GM12801 (cell line): ENCODE results near the gene ATG2B.

Experiments
- TF ChIP-seq, protein P1 (sequence below): IDR thresholded peaks from one replicate; pipeline ENCODE4 v1.5.1; 2011; ENCODE audit warnings: control low read depth; ENCODE audit not compliant: insufficient read length; ENCODE audit errors: extremely low read depth

The ATG2B gene

DNA sequence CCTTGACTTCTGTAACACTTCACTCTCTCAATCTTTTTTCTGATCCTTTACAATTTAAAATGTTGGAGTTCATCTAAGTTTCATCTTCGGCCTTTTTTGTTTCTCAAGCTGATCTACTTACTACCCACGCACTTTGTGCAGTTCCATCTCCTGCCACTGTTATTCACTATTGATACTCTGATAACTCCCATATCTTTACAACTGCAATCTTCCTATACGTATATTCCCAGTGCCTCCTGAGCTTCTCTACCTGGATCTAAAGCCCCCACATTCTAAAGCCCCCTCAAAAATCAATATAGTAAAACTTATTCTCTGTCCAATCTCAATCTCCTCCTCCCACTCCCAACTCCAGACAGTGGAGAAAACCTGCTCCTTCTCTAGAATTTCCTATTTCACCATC is 5.9 kb downstream of the ATG2B start:
- TF ChIP-seq, protein P1, sequence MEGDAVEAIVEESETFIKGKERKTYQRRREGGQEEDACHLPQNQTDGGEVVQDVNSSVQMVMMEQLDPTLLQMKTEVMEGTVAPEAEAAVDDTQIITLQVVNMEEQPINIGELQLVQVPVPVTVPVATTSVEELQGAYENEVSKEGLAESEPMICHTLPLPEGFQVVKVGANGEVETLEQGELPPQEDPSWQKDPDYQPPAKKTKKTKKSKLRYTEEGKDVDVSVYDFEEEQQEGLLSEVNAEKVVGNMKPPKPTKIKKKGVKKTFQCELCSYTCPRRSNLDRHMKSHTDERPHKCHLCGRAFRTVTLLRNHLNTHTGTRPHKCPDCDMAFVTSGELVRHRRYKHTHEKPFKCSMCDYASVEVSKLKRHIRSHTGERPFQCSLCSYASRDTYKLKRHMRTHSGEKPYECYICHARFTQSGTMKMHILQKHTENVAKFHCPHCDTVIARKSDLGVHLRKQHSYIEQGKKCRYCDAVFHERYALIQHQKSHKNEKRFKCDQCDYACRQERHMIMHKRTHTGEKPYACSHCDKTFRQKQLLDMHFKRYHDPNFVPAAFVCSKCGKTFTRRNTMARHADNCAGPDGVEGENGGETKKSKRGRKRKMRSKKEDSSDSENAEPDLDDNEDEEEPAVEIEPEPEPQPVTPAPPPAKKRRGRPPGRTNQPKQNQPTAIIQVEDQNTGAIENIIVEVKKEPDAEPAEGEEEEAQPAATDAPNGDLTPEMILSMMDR: no peak

DNA sequence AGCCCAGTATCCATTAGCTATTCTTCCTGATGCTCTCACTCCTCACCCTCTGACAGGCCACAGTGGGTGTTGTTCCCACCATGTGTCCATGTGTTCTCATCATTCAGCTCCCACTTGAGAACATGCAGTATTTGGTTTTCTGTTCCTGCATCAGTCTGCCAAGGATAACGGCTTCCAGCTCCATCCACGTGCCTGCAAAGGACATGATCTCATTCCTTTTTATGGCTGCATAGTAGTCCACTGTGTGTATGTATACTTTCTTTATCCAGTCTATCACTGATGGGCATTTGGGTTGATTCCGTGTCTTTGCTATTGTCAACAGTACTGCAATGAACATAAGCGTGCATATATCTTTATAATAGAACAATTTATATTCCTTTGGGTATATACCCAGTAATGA is 8.9 kb downstream of the ATG2B start:
- TF ChIP-seq, protein P1: no peak

DNA sequence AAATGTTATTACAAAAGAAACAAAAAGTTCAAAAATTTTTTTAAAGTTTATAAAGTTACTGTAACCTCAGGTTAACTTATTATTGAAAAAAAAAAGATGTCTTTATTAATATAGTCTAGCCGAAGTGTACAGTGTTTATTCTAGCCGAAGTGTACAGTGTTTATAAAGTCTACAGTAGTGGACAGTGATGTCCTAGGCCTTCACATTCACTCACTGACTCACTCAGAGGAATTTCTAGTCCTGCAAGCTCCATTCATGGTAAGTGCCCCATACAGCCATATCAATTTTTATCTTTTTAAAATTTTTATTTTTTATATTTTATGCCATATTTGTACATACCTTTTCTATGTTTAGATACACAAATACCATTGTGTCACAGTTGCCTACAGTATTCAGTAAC is 10.4 kb downstream of the ATG2B start:
- TF ChIP-seq, protein P1: no peak

DNA sequence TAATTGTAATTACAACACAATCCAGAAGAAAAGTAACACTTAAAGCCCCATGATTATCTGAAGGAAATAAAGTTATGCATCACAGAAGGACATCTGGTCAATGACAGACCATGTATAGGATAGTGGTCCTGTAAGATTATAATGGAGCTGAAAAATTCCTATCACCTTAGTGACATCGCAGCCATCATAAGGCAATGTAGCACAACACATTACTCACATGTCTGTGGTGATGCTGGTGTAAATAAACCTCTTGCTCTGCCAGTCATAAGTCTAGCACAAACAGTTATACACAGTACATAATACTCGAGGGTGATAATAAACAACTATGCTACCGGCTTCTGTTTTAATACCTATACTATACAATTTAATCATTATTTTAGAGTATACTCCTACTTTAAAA is 11.2 kb downstream of the ATG2B start:
- TF ChIP-seq, protein P1: no peak

DNA sequence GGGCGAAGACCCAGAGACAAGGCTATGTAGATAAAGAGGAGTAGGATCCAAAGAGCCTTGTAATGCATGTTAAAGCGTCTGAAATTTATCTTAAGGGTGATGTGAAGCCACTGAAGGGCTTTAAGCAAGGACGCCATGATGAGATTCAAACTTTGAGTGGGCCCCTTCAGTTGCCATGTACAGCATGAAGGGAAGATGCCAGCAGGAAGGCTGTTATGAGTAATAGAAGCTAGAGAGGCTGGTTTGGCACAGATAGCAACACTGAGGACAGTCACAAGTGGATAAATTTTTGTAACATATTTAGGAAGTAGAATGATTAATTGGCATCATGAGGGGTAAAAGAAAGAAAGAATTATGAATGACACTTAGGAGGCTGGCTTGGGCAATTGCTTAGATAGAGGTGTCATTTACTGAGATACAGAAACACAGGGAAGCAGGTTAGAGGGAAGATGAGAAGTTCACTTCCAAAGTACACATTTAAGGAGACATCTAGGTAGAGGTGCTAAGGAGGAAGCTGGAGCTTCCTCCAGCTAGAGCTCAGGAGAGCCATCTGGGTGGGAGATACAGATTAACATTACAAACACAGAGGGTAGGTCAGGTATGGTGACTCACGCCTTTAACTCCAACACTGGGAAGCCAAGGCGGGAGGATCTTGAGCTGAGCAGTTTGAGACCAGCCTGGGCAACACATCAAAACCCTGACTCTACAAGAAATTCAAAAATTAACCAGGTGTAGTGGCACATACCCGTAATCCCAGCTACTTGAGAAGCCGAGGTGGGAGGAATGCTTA is 13.7 kb downstream of the ATG2B start:
- TF ChIP-seq, protein P1: no peak

DNA sequence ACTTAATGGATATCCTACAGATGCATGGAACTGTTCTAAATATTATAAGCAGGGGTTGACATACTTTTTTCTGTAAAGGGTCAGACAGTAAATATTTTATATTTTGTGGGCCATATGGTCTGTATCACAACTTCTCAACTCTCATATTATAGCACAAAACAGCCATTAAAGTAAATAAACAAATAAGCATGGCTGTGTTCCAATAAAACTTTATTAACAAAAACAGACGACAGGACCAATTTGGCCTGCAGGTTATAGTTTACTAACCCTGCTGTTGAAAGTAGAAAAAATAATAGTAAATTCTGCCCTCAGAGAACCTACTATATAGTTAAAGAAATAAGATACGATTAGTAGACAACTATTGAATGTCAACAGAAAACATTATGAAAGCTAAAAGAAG is 17.5 kb downstream of the ATG2B start:
- TF ChIP-seq, protein P1: no peak

DNA sequence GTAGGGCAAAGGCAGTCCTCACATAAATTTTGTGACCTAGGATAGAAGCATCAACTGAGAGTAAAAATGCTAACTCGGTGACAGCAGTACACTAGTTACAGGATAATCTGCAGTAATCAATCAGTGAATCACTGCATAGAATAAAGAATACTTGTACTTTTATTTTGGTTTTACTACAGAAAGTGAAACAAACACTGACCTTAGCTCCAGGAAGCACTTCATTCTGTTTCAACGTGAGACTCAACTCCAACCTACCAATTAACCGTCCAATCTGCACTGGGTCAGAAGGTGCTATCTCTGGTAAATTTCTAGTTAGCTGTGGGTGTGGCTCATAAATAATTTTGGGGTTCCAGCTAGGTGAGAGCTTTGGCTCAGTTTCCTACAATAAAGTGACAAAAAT is 21.8 kb downstream of the ATG2B start:
- TF ChIP-seq, protein P1: no peak
